Breast epithelium (tissue), 3 donors: ENCODE results near the gene NAB2.

ENCODE experiments used
- CTCF ChIP-seq, 3 donors: fragments of 450-650 bp; IDR thresholded peaks; one replicate each; pipeline ENCODE4 v1.5.1; 2016 to 2017; ENCODE audit warnings: antibody characterized with exemption in 3 of 3, mild to moderate bottlenecking in 3 of 3, moderate library complexity in 3 of 3
- POLR2A ChIP-seq: fragments of 450-650 bp; IDR thresholded peaks from one replicate; pipeline ENCODE4 v1.6.1; 2016; ENCODE audit warnings: antibody characterized with exemption, mild to moderate bottlenecking, moderate library complexity
- POLR2AphosphoS5 ChIP-seq, 3 donors: sonication (generic); formaldehyde crosslinking; IDR thresholded peaks; one replicate each; pipeline ENCODE4 v1.6.1; 2017; ENCODE audit warnings: antibody characterized with exemption in 3 of 3

DNA sequence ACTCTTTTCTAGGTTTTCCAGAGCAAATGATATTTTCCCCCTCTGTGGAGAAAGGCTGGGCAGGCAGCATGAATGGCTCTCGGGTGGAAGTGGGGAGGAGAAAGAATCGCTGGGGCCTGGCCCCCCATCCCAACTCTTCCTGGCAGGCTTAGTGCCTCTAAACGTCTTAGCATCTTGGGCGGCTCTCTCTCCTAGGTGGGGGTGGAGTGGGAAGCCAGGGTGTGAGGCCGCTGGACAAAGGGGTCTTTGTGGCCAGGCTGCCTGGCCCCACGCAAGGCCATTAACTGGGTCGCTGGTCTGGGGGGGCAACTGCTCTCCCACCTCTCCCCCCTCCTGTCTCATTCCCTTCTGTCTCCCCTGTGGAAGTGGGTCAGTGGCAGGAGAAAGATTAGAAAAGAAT, 53.8 kb downstream of the NAB2 start:
- TF ChIP-seq POLR2AphosphoS5 (IDR thresholded peaks at IDR 0.05), result no peak
- no peak for TF ChIP-seq CTCF (IDR thresholded peaks at IDR 0.05)
- TF ChIP-seq POLR2A, result no peak
